OCI-LY1 (cell line): ENCODE data around the gene PCDHB7.
"Not testable (repeated sequence)": the region's sequence is repeated elsewhere in the genome, so short reads cannot be mapped to it uniquely, and the experiment has no call there.

Experiments used
- EZH2 ChIP-seq: fragments of 200-600 bp; sonication (generic), shearing (Covaris generic); IDR thresholded peaks from 2 replicates; pipeline ENCODE4 v1.8.0; 2017; ENCODE audit warnings: borderline replicate concordance, mixed run types, mild to moderate bottlenecking, antibody characterized with exemption, low read length, moderate library complexity, mixed read lengths
- TF ChIP-seq, protein P1 (sequence below): fragments of 200-600 bp; sonication (generic), shearing (Covaris generic); IDR thresholded peaks from 2 replicates; pipeline ENCODE4 v1.5.1; 2017; ENCODE audit warnings: mild to moderate bottlenecking, antibody characterized with exemption, low read length, moderate library complexity, mixed read lengths

DNA sequence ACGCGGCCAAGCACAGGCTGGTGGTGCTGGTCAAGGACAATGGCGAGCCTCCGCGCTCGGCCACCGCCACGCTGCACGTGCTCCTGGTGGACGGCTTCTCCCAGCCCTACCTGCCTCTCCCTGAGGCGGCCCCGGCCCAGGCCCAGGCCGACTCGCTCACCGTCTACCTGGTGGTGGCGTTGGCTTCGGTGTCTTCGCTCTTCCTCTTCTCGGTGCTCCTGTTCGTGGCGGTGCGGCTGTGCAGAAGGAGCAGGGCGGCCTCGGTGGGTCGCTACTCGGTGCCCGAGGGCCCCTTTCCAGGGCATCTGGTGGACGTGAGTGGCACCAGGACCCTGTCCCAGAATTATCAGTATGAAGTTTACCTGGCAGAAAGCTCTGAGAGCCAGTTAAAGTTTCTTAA is 14.5 kb upstream of the PCDHB7 start:
- TF ChIP-seq EZH2: not testable (repeated sequence)
- TF ChIP-seq, protein P1, sequence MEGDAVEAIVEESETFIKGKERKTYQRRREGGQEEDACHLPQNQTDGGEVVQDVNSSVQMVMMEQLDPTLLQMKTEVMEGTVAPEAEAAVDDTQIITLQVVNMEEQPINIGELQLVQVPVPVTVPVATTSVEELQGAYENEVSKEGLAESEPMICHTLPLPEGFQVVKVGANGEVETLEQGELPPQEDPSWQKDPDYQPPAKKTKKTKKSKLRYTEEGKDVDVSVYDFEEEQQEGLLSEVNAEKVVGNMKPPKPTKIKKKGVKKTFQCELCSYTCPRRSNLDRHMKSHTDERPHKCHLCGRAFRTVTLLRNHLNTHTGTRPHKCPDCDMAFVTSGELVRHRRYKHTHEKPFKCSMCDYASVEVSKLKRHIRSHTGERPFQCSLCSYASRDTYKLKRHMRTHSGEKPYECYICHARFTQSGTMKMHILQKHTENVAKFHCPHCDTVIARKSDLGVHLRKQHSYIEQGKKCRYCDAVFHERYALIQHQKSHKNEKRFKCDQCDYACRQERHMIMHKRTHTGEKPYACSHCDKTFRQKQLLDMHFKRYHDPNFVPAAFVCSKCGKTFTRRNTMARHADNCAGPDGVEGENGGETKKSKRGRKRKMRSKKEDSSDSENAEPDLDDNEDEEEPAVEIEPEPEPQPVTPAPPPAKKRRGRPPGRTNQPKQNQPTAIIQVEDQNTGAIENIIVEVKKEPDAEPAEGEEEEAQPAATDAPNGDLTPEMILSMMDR: not testable (repeated sequence)
